Natural killer cell (primary cell): Measurements from ENCODE around the gene MAMDC4. TPM values are rescaled to one million over a fixed set of nuclear protein-coding genes. Genes with fewer than 3 reads are reported as not detected.

Experiments used
- ATAC-seq, 3 donors: fragments of 150-1000 bp in 2 of 3; fragments of 200-7000 bp in 1 of 3; cut with Tn5 transposase; 1 replicate in 1 of 3; 2 replicates in 2 of 3; pipeline ENCODE4 v1.10.0; 2021; ENCODE audit warnings: mild to moderate bottlenecking in 2 of 3, moderate library complexity in 2 of 3
- DNase-seq, 2 donors: peaks; one replicate each; pipeline versions ENCODE4 v3.0.0 to v3.0.0-alpha.2; 2013 to 2021; ENCODE audit warnings: mixed read lengths in 1 of 2
- H3K27ac ChIP-seq: one replicate; pipeline ENCODE4 v1.5.1; 2013; ENCODE audit warnings: mild to moderate bottlenecking, low read length
- H3K27me3 ChIP-seq: one replicate; pipeline ENCODE4 v1.6.1; 2013; ENCODE audit warnings: low read length; ENCODE audit not compliant: control insufficient read depth, insufficient read depth
- H3K36me3 ChIP-seq: one replicate; pipeline ENCODE4 v1.6.1; 2013; ENCODE audit warnings: low read length; ENCODE audit not compliant: control insufficient read depth, insufficient read depth
- H3K4me1 ChIP-seq: one replicate; pipeline ENCODE4 v1.6.1; 2013; ENCODE audit warnings: low read length; ENCODE audit not compliant: control insufficient read depth, insufficient read depth
- H3K4me3 ChIP-seq: one replicate; pipeline ENCODE4 v1.5.1; 2013; ENCODE audit warnings: low read length
- H3K9me3 ChIP-seq: one replicate; pipeline ENCODE4 v1.6.1; 2013; ENCODE audit warnings: low read length; ENCODE audit not compliant: control insufficient read depth, insufficient read depth
- H3K27ac Mint-ChIP-seq, 2 donors: one replicate each; pipeline ENCODE4 v1.8.0; 2022; ENCODE audit warnings: mild to moderate bottlenecking in 2 of 2, mixed read lengths in 2 of 2, moderate library complexity in 1 of 2
- H3K27me3 Mint-ChIP-seq, 2 donors: one replicate each; pipeline ENCODE4 v1.8.0; 2022; ENCODE audit warnings: low read depth in 2 of 2, mixed read lengths in 2 of 2
- H3K36me3 Mint-ChIP-seq: one replicate; pipeline ENCODE4 v1.8.0; 2022; ENCODE audit warnings: mixed read lengths
- H3K4me1 Mint-ChIP-seq, 2 donors: one replicate each; pipeline ENCODE4 v1.8.0; 2022; ENCODE audit warnings: mixed read lengths in 2 of 2
- H3K4me3 Mint-ChIP-seq: one replicate; pipeline ENCODE4 v1.8.0; 2022; ENCODE audit warnings: mild to moderate bottlenecking, moderate library complexity, mixed read lengths
- H3K9me3 Mint-ChIP-seq, 2 donors: one replicate each; pipeline ENCODE4 v1.8.0; 2022; ENCODE audit warnings: mixed read lengths in 2 of 2
- CTCF ChIP-seq: fragments of 200-600 bp; IDR thresholded peaks from one replicate; pipeline ENCODE4 v1.8.0; 2022; ENCODE audit warnings: antibody characterized with exemption
- WGBS: methylation state at CpG from one replicate; pipeline ENCODE4 v1.1.7; 2013; ENCODE audit warnings: missing lambda C conversion rate; ENCODE audit not compliant: insufficient coverage; 5-methylcytosine and 5-hydroxymethylcytosine counted together
- intact Hi-C: fragments of 100-400 bp; cut with micrococcal nuclease; formaldehyde crosslinking; loops from one replicate; pipeline ENCODE4 v1.14.2; 2022
- total RNA-seq, 4 donors: library from RNA; stranded (reverse); fragments of 120-200 nt in 1 of 4; gene quantifications; one replicate each; pipeline versions ENCODE4 v1.2.3 to v1.2.4, GENCODE V29; 2013 to 2022

MAMDC4 gene
- total RNA-seq, 3 donors from 2014 or later (not counting 1 experiment from before 2014, with no cell fraction given): 4.6 to 6.5 (median 5.8) TPM

- intact Hi-C loops: no loop called here
- Histone ChIP-seq H3K27ac (peak overlapping the region; percentile 90), H3K9me3 (no peaks in the 10 kb centered on the region), H3K4me3 (no peak overlapping the region), H3K4me1 (peaks cover 29% of the 10 kb centered on the region), H3K36me3 (peaks cover 29% of the 10 kb centered on the region), H3K27me3 (no peaks in the 10 kb centered on the region)
- DNase-seq (peak in 1 of 2 donors; percentile 85), ATAC-seq (peak; percentile 27 to 53 (median 36))
- H3K4me1 Mint-ChIP-seq: peaks cover 4 to 25% of the 10 kb centered on the region in 2 donors
- peaks cover 7% of the 10 kb centered on the region for H3K36me3 Mint-ChIP-seq
- H3K27ac Mint-ChIP-seq: peak overlapping the region; percentile 79 to 87
- WGBS: 47% methylated on average over 20 of the region's 20 CpGs
- no peaks in the 10 kb centered on the region for H3K27me3 Mint-ChIP-seq
- peak overlapping the region; percentile 53 for H3K4me3 Mint-ChIP-seq
- no peak for TF ChIP-seq CTCF
- no peaks in the 10 kb centered on the region for H3K9me3 Mint-ChIP-seq
Observed at GRCh38 chr9:136901516-136902258, 49.5 kb downstream of the MAMDC4 start.

GRCh38 chr9:136902259-136902821 is 50.2 kb downstream of the MAMDC4 start:
- Histone ChIP-seq H3K27ac (peak overlapping the region; percentile 90), H3K36me3 (peaks cover 35% of the 10 kb centered on the region), H3K9me3 (no peaks in the 10 kb centered on the region), H3K4me3 (no peak overlapping the region), H3K4me1 (peaks cover 30% of the 10 kb centered on the region), H3K27me3 (no peaks in the 10 kb centered on the region)
- DNase-seq (peak; percentile 48 to 95), ATAC-seq (peak; percentile 89 to 94 (median 91))
- intact Hi-C loops: no loop called here
- peak overlapping the region; percentile 79 to 87 for H3K27ac Mint-ChIP-seq
- peaks cover 0 to 19% of the 10 kb centered on the region in 2 donors for H3K4me1 Mint-ChIP-seq
- no peaks in the 10 kb centered on the region for H3K9me3 Mint-ChIP-seq
- 37% methylated on average over 15 of the region's 15 CpGs for WGBS
- TF ChIP-seq CTCF: no peak
- no peaks in the 10 kb centered on the region for H3K27me3 Mint-ChIP-seq
- H3K36me3 Mint-ChIP-seq: peaks cover 7% of the 10 kb centered on the region
- H3K4me3 Mint-ChIP-seq: peak overlapping the region; percentile 13

- H3K36me3 ChIP-seq: peaks cover 42% of the 10 kb centered on the region
- TF ChIP-seq CTCF: no peak
- no peaks in the 10 kb centered on the region for H3K27me3 ChIP-seq
- peaks cover 33% of the 10 kb centered on the region for H3K4me1 ChIP-seq
- peak overlapping the region; percentile 79 to 87 for H3K27ac Mint-ChIP-seq
- peaks cover 7% of the 10 kb centered on the region for H3K36me3 Mint-ChIP-seq
- H3K4me3 ChIP-seq: no peak overlapping the region
- H3K4me3 Mint-ChIP-seq: peak overlapping the region; percentile 21
- intact Hi-C loops: no loop called here
- DNase-seq: peak in 1 of 2 donors; percentile 51
- H3K9me3 Mint-ChIP-seq: no peaks in the 10 kb centered on the region
- peak overlapping the region; percentile 90 for H3K27ac ChIP-seq
- peak in 1 of 3 donors; percentile 21 for ATAC-seq
- no peaks in the 10 kb centered on the region for H3K27me3 Mint-ChIP-seq
- peaks cover 0 to 19% of the 10 kb centered on the region in 2 donors for H3K4me1 Mint-ChIP-seq
- 95% methylated on average over 9 of the region's 12 CpGs for WGBS
- no peaks in the 10 kb centered on the region for H3K9me3 ChIP-seq
Observed at GRCh38 chr9:136903041-136903554, 51.0 kb downstream of the MAMDC4 start.
